ENCODE data around the gene HIVEP3. TPM values are rescaled to one million over a fixed set of nuclear protein-coding genes. Genes with fewer than 3 reads are reported as not detected.

Gene HIVEP3
- total and polyA plus RNA-seq, 2 of the 13 experiments (the other 11 are each of a cell fraction or from before 2014, with no cell fraction given) = 0.05 TPM; not detected in 1

- TF ChIP-seq GATAD2A (CRISPR knock-in tag; IDR thresholded peaks at IDR 0.05) (peak; percentile 61; the same call in 1 of the 2 replicates), ARID3A (IDR thresholded peaks at IDR 0.05; ENCODE audit: low read depth, low read length) (peak; percentile 73; the same call in 1 of the 2 replicates), ZNF772 (CRISPR knock-in tag; IDR thresholded peaks at IDR 0.05) (no peak), ESRRA (CRISPR knock-in tag; IDR thresholded peaks at IDR 0.05; ENCODE audit: low read depth) (peak; percentile 71; the same call in 1 of the 2 replicates), ERF (CRISPR knock-in tag; IDR thresholded peaks at IDR 0.05) (0 out of 2 replicates have a peak, but pooled peaks have one; percentile 15), TFDP1 (CRISPR knock-in tag; IDR thresholded peaks at IDR 0.05; ENCODE audit: borderline replicate concordance) (peak; percentile 23; the same call in 1 of the 2 replicates), SALL1 (CRISPR knock-in tag; IDR thresholded peaks at IDR 0.05) (peak; percentile 59), MTA1 (CRISPR knock-in tag; IDR thresholded peaks at IDR 0.05; ENCODE audit: borderline replicate concordance) (peak; percentile 51; the same call in 1 of the 2 replicates), TRIM24 (CRISPR knock-in tag; IDR thresholded peaks at IDR 0.05) (peak; percentile 57; the same call in 1 of the 2 replicates), ZFP62 (CRISPR knock-in tag; IDR thresholded peaks at IDR 0.05) (no peak), THAP11 (CRISPR knock-in tag; IDR thresholded peaks at IDR 0.05) (peak; percentile 30; the same call in 1 of the 2 replicates), HNF4A (CRISPR knock-in tag; IDR thresholded peaks at IDR 0.05) (peak; percentile 94), HMGA1 (CRISPR knock-in tag; conservative IDR thresholded peaks at IDR 0.05) (no peak), HMG20B (CRISPR knock-in tag; conservative IDR thresholded peaks at IDR 0.05) (no peak), FOXO4 (CRISPR knock-in tag; conservative IDR thresholded peaks at IDR 0.05) (0 out of 2 replicates have a peak, but pooled peaks have one; percentile 73), CEBPG (CRISPR knock-in tag; IDR thresholded peaks at IDR 0.05) (peak; percentile 83), SMAD3 (CRISPR knock-in tag; IDR thresholded peaks at IDR 0.05) (0 out of 2 replicates have a peak, but pooled peaks have one; percentile 40), HNRNPL (IDR thresholded peaks at IDR 0.05; ENCODE audit: low read depth, low read length) (peak; percentile 65; the same call in 1 of the 2 replicates), ZBED4 (CRISPR knock-in tag; IDR thresholded peaks at IDR 0.05; ENCODE audit: borderline replicate concordance) (peak; percentile 35; the same call in 1 of the 2 replicates), NR2F6 (IDR thresholded peaks at IDR 0.05) (peak; percentile 65), NR2F6 (CRISPR knock-in tag; IDR thresholded peaks at IDR 0.05) (peak; percentile 71; the same call in 1 of the 2 replicates)
These were observed 441.8 kb downstream of the HIVEP3 start (continued) for GRCh38 chr1:41476807-41477361.

All from HepG2 (cell line).